NCI-H1694 (cell line): ENCODE data around the gene FGF22.
A peak's percentile ranks its signal among the peaks of the same experiment; 100 is the strongest.
"Not testable (repeated sequence)": the region's sequence is repeated elsewhere in the genome, so short reads cannot be mapped to it uniquely, and the experiment has no call there.

ENCODE experiments used
- DNase-seq: peaks from one replicate; lab custom pipeline; 2025; lab: John Stamatoyannopoulos, UW

The FGF22 gene

GRCh38 chr19:622666-623065 is 17.0 kb upstream of the FGF22 start:
- DNase-seq = no peak

- no peak for DNase-seq
These were observed 16.3 kb upstream of the FGF22 start for GRCh38 chr19:623175-623916.

GRCh38 chr19:623974-624373 is 15.7 kb upstream of the FGF22 start:
- DNase-seq = no peak

DNA sequence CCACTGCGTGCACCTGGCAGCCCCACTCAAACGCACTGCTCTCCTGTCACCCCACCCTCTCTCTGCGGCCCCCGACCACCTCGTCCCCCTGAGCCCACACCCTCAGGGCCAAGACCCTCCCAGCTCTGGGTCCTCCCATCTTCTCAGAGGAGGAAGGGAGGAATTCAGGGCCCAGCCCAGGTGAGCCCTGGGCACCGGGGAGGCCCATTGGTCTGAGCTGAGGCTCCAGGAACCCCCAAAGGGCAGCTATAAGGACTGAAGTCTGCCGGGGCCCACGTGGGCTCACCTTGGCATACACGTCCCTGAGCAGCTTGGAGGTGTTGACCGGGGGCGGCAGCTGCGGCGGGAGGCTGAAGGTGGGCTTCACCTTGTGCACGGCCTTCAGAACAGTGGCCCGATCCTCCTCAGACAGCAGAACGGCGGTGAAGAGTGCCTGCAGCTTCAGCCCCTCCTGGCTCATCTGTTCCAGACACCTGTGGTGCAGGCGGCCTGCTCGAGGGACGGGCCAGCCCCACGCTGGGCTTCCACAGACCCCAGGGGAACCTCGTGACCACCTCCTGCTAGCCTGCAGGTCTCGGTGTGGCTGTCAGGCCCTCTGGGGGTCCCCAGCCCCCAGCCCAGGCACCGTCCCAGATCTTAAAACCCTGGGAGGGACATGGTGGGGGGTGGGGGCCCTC is 15.1 kb upstream of the FGF22 start:
- DNase-seq = no peak

DNA sequence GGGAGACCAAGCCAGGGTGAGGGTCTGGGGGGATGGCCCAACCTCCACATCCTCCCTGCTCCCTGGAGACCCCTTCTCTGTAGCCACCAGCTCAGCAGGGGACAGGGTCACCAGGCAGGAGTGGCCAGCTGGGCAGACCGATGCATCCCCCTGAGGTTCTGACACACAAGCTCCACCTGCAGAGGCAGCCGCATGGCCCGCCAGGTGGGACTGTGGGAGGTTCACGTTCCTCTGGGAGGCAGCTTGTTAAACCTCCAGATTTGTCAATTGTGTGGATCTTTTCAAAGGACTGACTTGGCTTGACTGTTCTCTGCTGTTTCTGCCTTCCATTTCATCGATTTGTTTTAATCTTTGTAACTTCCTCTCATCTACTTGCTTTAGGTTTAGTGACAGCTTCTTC is 14.4 kb upstream of the FGF22 start:
- no peak for DNase-seq

- not testable (repeated sequence) for DNase-seq
These were observed 13.1 kb upstream of the FGF22 start for GRCh38 chr19:626566-626965.

GRCh38 chr19:628168-628567 is 11.5 kb upstream of the FGF22 start:
- no peak for DNase-seq

- DNase-seq = not testable (repeated sequence)
These were observed 10.2 kb upstream of the FGF22 start for GRCh38 chr19:629515-629914.

DNA sequence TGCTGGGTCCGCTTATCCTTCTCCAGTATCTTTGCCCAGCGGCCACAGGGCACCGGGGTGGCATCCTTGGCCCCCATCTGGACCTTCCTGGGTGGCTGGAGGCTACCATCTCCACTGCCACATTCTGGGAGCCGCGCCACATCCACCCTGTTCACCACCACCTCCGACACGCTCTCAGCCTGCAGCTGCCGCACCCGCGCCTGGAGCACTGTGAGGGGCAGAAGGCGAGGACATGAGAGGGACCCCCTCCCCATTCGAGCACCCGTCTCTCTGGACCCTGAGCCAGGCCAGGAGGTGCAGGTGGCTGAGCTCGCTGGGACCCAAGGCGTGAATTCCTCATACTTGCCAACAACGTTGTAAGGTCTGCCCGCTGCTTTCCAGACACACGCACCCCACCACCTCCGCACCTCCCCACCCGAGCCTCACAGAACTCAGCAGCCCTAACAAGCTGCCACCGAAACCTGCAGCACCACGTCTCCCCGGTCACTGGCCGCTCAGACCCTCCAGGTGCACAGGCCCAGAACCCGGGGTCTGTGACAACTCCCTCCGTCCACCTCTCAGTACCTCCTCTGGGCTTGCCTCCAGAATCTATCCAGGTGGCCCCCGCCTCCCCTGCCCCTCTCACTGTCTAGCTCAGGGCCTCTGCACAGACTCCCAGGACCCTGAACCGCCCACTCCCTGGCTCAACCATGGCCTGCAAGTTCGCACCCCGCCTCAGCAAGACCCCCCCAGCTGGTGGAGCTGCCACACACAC is 9.5 kb upstream of the FGF22 start:
- DNase-seq = no peak

DNA sequence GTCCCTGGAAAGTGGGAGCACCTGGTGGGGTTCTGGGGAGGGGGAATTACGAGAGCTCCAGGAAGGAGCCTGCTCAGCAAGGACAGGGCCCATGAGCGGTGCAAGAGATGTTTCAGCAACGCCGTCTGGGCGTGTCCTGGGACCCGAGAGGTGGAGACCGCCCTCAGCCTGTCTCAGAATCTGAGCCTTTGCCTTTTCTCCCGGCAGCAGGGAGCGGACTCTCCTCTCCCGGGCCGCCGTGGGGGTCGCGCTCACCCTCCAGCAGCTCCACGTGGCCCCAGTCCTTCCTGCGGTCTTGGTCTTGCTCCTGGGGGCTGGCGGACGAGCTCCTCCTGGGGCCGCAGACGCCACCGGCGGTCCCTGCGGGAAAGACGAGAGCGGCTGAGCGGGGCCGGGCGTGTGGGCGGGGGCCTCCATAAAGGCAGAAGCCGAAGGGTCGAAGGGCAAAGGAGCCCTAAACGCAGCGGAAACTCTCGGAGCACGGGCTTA is 7.1 kb upstream of the FGF22 start:
- no peak for DNase-seq

DNA sequence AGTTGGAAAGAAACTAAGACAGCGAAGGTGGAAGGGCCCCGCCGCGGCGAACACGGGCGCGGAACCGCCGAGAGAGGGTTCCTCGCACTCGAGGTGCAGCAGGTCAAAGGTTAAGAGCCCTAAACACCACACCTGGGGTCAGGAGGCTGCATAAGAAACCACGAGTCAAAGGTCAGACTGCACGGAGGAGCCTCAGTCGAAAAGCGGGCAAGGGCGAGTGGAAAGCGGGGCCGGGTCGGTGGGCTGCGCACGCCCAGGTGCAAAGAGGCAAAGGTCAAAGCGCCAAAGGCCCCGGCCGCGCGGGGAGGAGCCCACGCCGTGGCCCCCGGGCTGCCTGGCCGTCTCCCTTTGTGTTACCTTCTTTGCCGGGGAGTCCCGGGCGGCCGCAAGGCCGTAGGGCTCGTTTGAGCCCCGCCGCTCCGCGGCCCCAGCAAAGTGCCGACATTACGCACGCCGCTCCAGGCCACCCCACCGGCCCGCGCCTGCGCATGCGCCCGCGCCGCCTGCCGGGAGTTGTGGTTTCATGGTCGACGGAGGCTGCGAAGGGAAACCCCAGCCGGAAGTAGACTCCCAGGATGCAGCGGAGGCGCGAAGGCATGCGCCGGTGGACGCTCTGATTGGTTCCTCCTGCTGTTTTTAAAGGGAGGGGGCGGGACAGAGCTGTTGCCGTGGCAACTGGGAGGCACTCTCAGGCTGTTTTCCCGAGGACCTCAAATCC is 6.5 kb upstream of the FGF22 start, which contains the start of gene POLRMT:
POLRMT (minus strand) TSS at position 470 of the 718 bp plus-strand sequence; CDS start at position 445, 25 bp downstream.
- DNase-seq = peak; percentile 89

GRCh38 chr19:633786-634639 is 5.7 kb upstream of the FGF22 start:
- DNase-seq = no peak

GRCh38 chr19:634975-635652 is 4.6 kb upstream of the FGF22 start:
- DNase-seq = no peak

DNA sequence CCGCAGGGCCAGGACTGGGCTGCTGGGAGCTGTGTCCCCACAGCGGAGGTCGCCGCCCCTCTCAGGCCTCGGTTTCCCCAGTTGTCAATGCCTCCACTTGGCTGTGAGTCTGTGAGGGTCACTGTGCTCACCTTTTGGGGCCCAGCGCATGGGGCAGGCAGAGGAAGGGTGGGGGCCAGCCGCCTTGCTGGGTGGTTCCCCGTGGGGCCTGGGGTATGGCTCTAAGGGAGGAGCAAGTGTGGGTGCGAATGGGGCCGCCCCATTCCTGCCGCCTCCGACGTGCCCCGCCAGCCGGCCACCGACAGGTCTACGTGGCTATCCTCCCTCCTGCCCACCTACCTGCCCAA is 800 bp upstream of the FGF22 start:
- DNase-seq = no peak

- DNase-seq = no peak
These were observed 481 bp downstream of the FGF22 start for GRCh38 chr19:640161-640558.

DNA sequence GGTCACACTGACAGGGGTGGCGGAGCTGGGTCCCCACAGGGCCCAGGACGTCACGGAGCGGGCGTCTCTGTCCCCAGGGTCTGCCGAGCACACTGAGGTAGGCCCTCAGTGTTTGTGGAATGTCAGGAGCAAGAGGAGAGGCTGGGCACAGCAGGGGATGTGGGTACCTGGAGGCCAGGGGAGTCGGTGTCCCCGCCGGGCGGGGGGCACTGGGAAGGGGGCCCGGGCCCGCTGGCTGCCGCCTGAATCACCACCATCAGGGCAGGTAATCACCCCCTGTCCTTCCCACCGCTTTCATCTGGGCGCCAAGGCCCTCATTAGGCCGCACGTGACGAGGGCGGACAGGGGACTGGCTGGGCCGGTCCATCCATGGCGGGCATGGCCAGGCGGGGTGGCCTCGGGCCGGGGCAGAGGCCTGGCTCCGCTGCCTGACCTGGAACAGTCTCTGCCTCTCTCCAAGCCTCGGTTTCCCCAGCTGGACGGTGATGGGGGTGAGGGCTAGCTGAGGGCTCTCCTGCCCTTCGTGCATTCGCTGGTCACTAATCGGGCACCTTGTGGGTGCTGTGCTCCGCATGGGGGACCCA is 1.0 kb downstream of the FGF22 start:
- DNase-seq = no peak

GRCh38 chr19:641702-642101 is 2.0 kb downstream of the FGF22 start:
- DNase-seq = no peak

DNA sequence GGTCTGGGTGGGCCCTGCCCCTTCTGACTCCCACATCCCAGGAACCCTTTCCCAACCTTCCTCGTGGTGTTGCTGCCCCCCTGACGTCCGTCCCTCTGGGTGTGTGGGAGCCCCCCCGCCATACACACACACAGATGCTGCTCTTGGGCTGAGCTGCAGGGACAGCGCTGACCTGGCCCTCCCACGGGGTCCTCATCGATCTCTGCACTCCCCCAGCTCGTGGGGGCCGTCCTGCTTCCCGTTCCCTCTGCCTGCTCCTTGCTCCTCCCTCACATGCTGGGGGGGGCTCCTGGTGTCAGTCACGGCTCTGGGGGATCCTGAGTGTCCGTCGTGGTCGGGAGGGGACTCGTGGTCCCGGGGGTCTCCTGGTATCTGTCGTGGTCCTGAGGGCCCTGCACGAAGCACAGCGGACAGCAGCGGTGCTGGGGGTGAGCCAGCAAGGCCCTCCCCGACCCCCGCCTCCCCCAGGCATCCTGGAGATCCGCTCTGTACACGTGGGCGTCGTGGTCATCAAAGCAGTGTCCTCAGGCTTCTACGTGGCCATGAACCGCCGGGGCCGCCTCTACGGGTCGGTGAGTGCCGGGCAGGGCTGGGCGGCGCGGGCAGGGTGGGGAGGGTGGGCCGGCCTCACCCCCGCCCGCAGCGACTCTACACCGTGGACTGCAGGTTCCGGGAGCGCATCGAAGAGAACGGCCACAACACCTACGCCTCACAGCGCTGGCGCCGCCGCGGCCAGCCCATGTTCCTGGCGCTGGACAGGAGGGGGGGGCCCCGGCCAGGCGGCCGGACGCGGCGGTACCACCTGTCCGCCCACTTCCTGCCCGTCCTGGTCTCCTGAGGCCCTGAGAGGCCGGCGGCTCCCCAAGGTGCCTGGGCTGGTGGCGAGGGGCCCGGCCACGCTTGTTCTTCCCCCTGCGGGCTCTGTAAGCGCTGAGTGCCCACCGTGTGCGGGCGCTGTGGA is 3.4 kb downstream of the FGF22 start:
- DNase-seq = no peak

- no peak for DNase-seq
These were observed 4.1 kb downstream of the FGF22 start for GRCh38 chr19:643736-644135.
